ENCODE results near the gene UST. TPM values are rescaled to one million over a fixed set of nuclear protein-coding genes. Genes with fewer than 3 reads are reported as not detected.

UST gene
- total and polyA plus RNA-seq, 9 of the 15 experiments (the other 6 are each of a cell fraction or from before 2014, with no cell fraction given), result 0.04 to 0.10 TPM; not detected in 7

- TF ChIP-seq ZNF12 (CRISPR knock-in tag; IDR thresholded peaks at IDR 0.05) (no peak), TRIM25 (IDR thresholded peaks at IDR 0.05; ENCODE audit: borderline replicate concordance) (no peak), E2F1 (CRISPR knock-in tag; IDR thresholded peaks at IDR 0.05) (no peak), E2F5 (CRISPR knock-in tag; IDR thresholded peaks at IDR 0.05) (no peak), ATF2 (CRISPR knock-in tag; IDR thresholded peaks at IDR 0.05) (no peak), ZNF282 (CRISPR knock-in tag; IDR thresholded peaks at IDR 0.05) (no peak)
These were observed 316.6 kb downstream of the UST start (continued) for GRCh38 chr6:149063468-149063867.
